Loucy (cell line): Measurements from ENCODE around the gene INHA.
A peak's percentile ranks its signal among the peaks of the same experiment; 100 is the strongest.

Experiments
- H2AFZ ChIP-seq: fragments of 200-600 bp; sonication (generic); 2 replicates; pipeline ENCODE4 v1.6.0; 2016; ENCODE audit warnings: antibody characterized with exemption, mild to moderate bottlenecking, low read length, moderate library complexity
- H3F3A ChIP-seq: fragments of 200-600 bp; 2 replicates; pipeline ENCODE4 v1.6.0; 2016; ENCODE audit warnings: antibody characterized with exemption, low read depth, mild to moderate bottlenecking
- H3K27me3 ChIP-seq: fragments of 200-600 bp; sonication (generic); 2 replicates; pipeline ENCODE4 v1.6.1; 2014; ENCODE audit warnings: low read length, mild to moderate bottlenecking; ENCODE audit not compliant: insufficient read depth, poor library complexity, severe bottlenecking
- H3K36me3 ChIP-seq: fragments of 200-600 bp; sonication (generic); 2 replicates; pipeline ENCODE4 v1.6.1; 2016; ENCODE audit warnings: low read length; ENCODE audit not compliant: insufficient read depth
- H3K4me1 ChIP-seq: fragments of 200-600 bp; sonication (generic); 2 replicates; pipeline ENCODE4 v1.5.1; 2014; ENCODE audit warnings: low read length, mild to moderate bottlenecking; ENCODE audit not compliant: insufficient read depth, poor library complexity, severe bottlenecking
- H3K4me2 ChIP-seq: fragments of 200-600 bp; sonication (generic); 2 replicates; pipeline ENCODE4 v1.6.0; 2014; ENCODE audit warnings: antibody characterized with exemption, low read length, low read depth, mild to moderate bottlenecking; ENCODE audit not compliant: poor library complexity, severe bottlenecking
- H3K4me3 ChIP-seq: fragments of 200-600 bp; sonication (generic); 2 replicates; pipeline ENCODE4 v1.5.1; 2014; ENCODE audit warnings: low read length, mild to moderate bottlenecking, mixed read lengths; ENCODE audit not compliant: poor library complexity, severe bottlenecking
- H3K79me2 ChIP-seq: fragments of 200-600 bp; sonication (generic); 2 replicates; pipeline ENCODE4 v1.6.1; 2014; ENCODE audit warnings: low read length; ENCODE audit not compliant: insufficient read depth
- H3K9ac ChIP-seq: fragments of 200-600 bp; sonication (generic); 2 replicates; pipeline ENCODE4 v1.6.0; 2014; ENCODE audit warnings: mild to moderate bottlenecking, low read depth, low read length, moderate library complexity; ENCODE audit not compliant: poor library complexity, severe bottlenecking
- H3K9me2 ChIP-seq: fragments of 200-600 bp; sonication (generic); replicated peaks from 2 replicates; pipeline ENCODE4 v1.6.1; 2016; ENCODE audit warnings: low read depth, low read length, mixed read lengths
- H3K9me3 ChIP-seq: fragments of 200-600 bp; sonication (generic); 2 replicates; pipeline ENCODE4 v1.6.1; 2014; ENCODE audit warnings: mild to moderate bottlenecking, antibody characterized with exemption, low read length, low read depth; ENCODE audit not compliant: insufficient read depth
- H4K20me1 ChIP-seq: fragments of 200-600 bp; sonication (generic); 2 replicates; pipeline ENCODE4 v1.6.0; 2014; ENCODE audit warnings: antibody characterized with exemption, low read length, mild to moderate bottlenecking; ENCODE audit not compliant: insufficient read depth, poor library complexity, severe bottlenecking
- CTCF ChIP-seq: fragments of 200-600 bp; sonication (generic); conservative IDR thresholded peaks from 2 replicates; pipeline ENCODE4 v1.5.1; 2014; ENCODE audit warnings: mild to moderate bottlenecking, antibody characterized with exemption, low read length
- EZH2phosphoT487 ChIP-seq: fragments of 200-600 bp; IDR thresholded peaks from 2 replicates; pipeline ENCODE4 v1.6.1; 2018; ENCODE audit warnings: antibody characterized with exemption, mild to moderate bottlenecking, moderate library complexity, borderline replicate concordance

Gene INHA

GRCh38 chr2:219567791-219568361 lies 4.2 kb upstream of the INHA start:
- no peak for TF ChIP-seq CTCF
- TF ChIP-seq EZH2phosphoT487, result no peak
- Histone ChIP-seq H3K4me2 (no peak overlapping the region), H3K9me2 (no peaks in the 10 kb centered on the region), H3K4me1 (peaks cover 16% of the 10 kb centered on the region), H3K36me3 (no peaks in the 10 kb centered on the region), H3K9me3 (no peaks in the 10 kb centered on the region), H3K4me3 (no peak overlapping the region), H4K20me1 (peaks cover 9% of the 10 kb centered on the region), H2AFZ (no peak overlapping the region), H3F3A (no peaks in the 10 kb centered on the region), H3K79me2 (peaks cover 5% of the 10 kb centered on the region; the same call in 1 of the 2 replicates), H3K9ac (no peak overlapping the region), H3K27me3 (no peaks in the 10 kb centered on the region)

GRCh38 chr2:219569041-219569440 lies 3.1 kb upstream of the INHA start:
- Histone ChIP-seq H3K4me2 (peak overlapping the region; percentile 82), H4K20me1 (peaks cover 9% of the 10 kb centered on the region), H3K27me3 (no peaks in the 10 kb centered on the region), H3K4me3 (no peak overlapping the region), H3K9ac (no peak overlapping the region), H3K9me3 (no peaks in the 10 kb centered on the region), H3K36me3 (no peaks in the 10 kb centered on the region), H2AFZ (no peak overlapping the region), H3K79me2 (peaks cover 5% of the 10 kb centered on the region; the same call in 1 of the 2 replicates), H3F3A (no peaks in the 10 kb centered on the region), H3K9me2 (no peaks in the 10 kb centered on the region), H3K4me1 (peaks cover 16% of the 10 kb centered on the region)
- TF ChIP-seq EZH2phosphoT487 (no peak), CTCF (no peak)

DNA sequence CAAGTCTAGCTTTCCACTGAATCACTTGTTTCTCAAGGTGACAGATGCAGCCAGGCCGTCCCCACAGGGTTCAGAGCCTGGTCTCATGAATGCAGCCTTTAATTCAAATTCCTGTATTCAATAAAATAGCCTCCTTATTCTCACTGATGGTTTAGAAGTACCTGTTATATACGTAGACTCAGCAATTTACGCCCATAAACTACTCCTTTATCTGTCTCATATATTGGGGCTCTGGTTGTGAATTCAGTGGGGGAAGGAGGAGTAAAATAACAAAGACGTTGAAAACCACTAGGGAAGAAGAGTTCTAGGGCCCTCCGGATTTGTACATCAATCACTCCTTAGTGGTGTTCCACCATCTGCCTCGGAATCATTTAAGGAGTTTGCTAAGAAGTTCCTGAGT lies 2.5 kb upstream of the INHA start:
- H3K27me3 ChIP-seq, result no peaks in the 10 kb centered on the region
- peak overlapping the region; percentile 90 for H3K4me3 ChIP-seq
- H3K9me2 ChIP-seq, result no peaks in the 10 kb centered on the region
- H3K4me2 ChIP-seq, result peak overlapping the region; percentile 82
- no peak overlapping the region for H2AFZ ChIP-seq
- no peaks in the 10 kb centered on the region for H3K36me3 ChIP-seq
- H3K9me3 ChIP-seq, result no peaks in the 10 kb centered on the region
- H3K9ac ChIP-seq, result no peak overlapping the region
- no peaks in the 10 kb centered on the region for H3F3A ChIP-seq
- H4K20me1 ChIP-seq, result peaks cover 9% of the 10 kb centered on the region
- no peak for TF ChIP-seq EZH2phosphoT487
- TF ChIP-seq CTCF, result no peak
- peaks cover 5% of the 10 kb centered on the region; the same call in 1 of the 2 replicates for H3K79me2 ChIP-seq
- peaks cover 16% of the 10 kb centered on the region for H3K4me1 ChIP-seq
